Activated T-helper 2 cell treated with anti-CD3 and anti-CD28 coated beads, Interferon-gamma antibody, Interleukin-2, Interleukin-4, amounts not matched to agents 10 μg/mL and 5 μg/mL and 100 μg/mL, durations not matched to agents 14 hours and 24 hours and 36 hours (primary cell): ENCODE data around the gene FSTL4. TPM values are rescaled to one million over a fixed set of nuclear protein-coding genes. Genes with fewer than 3 reads are reported as not detected.

Experiments
- DNase-seq: peaks from one replicate; pipeline ENCODE4 v3.0.0; 2021; ENCODE audit warnings: low spot score
- H3K27ac Mint-ChIP-seq: one replicate; pipeline ENCODE4 v1.8.0; 2021; ENCODE audit warnings: mixed read lengths
- H3K27me3 Mint-ChIP-seq: one replicate; pipeline ENCODE4 v1.8.0; 2021; ENCODE audit warnings: low read depth, mixed read lengths
- H3K36me3 Mint-ChIP-seq: one replicate; pipeline ENCODE4 v1.8.0; 2021; ENCODE audit warnings: low read depth, mixed read lengths
- H3K4me1 Mint-ChIP-seq: one replicate; pipeline ENCODE4 v1.8.0; 2021; ENCODE audit warnings: low read depth, mixed read lengths
- H3K4me3 Mint-ChIP-seq: one replicate; pipeline ENCODE4 v1.8.0; 2021; ENCODE audit warnings: low read depth, mild to moderate bottlenecking, moderate library complexity, mixed read lengths
- H3K9me3 Mint-ChIP-seq: one replicate; pipeline ENCODE4 v1.8.0; 2021; ENCODE audit warnings: mixed read lengths
- intact Hi-C: fragments of 100-400 bp; cut with micrococcal nuclease; formaldehyde crosslinking; loops from one replicate; pipeline ENCODE4 v1.15.1; 2023
- total RNA-seq: library from RNA; stranded (reverse); gene quantifications from 2 replicates; pipeline ENCODE4 v1.2.3, GENCODE V29; 2022

The FSTL4 gene
- total RNA-seq, 1 donor from 2014 or later: 2.1 TPM

GRCh38 chr5:133324926-133325325 is 287.4 kb downstream of the FSTL4 start:
- intact Hi-C loops: no loop called here
- H3K4me3 Mint-ChIP-seq: no peak overlapping the region
- H3K27me3 Mint-ChIP-seq: no peaks in the 10 kb centered on the region
- H3K36me3 Mint-ChIP-seq: no peaks in the 10 kb centered on the region
- H3K27ac Mint-ChIP-seq: no peak overlapping the region
- no peaks in the 10 kb centered on the region for H3K9me3 Mint-ChIP-seq
- DNase-seq: no peak
- H3K4me1 Mint-ChIP-seq: peaks cover 8% of the 10 kb centered on the region

GRCh38 chr5:133323494-133324457 is 288.6 kb downstream of the FSTL4 start:
- no peak overlapping the region for H3K4me3 Mint-ChIP-seq
- no peaks in the 10 kb centered on the region for H3K27me3 Mint-ChIP-seq

GRCh38 chr5:133322743-133323142 is 289.6 kb downstream of the FSTL4 start:
- Mint-ChIP-seq H3K36me3 (no peaks in the 10 kb centered on the region), H3K27ac (no peak overlapping the region), H3K4me1 (peaks cover 8% of the 10 kb centered on the region), H3K4me3 (no peak overlapping the region), H3K9me3 (no peaks in the 10 kb centered on the region), H3K27me3 (no peaks in the 10 kb centered on the region)
- intact Hi-C loops: loop anchor here (2.0 kb wide), 1 partner anchor 76 kb away; no protein-coding TSS in a partner anchor
- no peak for DNase-seq

More at GRCh38 chr5:133323494-133324457, 288.6 kb downstream of the FSTL4 start:
- Mint-ChIP-seq H3K27ac (no peak overlapping the region), H3K36me3 (no peaks in the 10 kb centered on the region), H3K4me1 (peaks cover 8% of the 10 kb centered on the region), H3K9me3 (no peaks in the 10 kb centered on the region)
- intact Hi-C loops: loop anchor here (2.0 kb wide), 1 partner anchor 75 kb away; no protein-coding TSS in a partner anchor
- DNase-seq: no peak

GRCh38 chr5:133321833-133322420 is 290.4 kb downstream of the FSTL4 start:
- H3K27ac Mint-ChIP-seq: peak overlapping the region; percentile 39
- no peaks in the 10 kb centered on the region for H3K9me3 Mint-ChIP-seq
- H3K27me3 Mint-ChIP-seq: no peaks in the 10 kb centered on the region
- H3K4me3 Mint-ChIP-seq: no peak overlapping the region
- H3K4me1 Mint-ChIP-seq: peaks cover 8% of the 10 kb centered on the region
- intact Hi-C loops: loop anchor here (2.0 kb wide), 1 partner anchor 77 kb away; no protein-coding TSS in a partner anchor
- H3K36me3 Mint-ChIP-seq: no peaks in the 10 kb centered on the region
- DNase-seq: no peak

GRCh38 chr5:133321286-133321832 is 291.0 kb downstream of the FSTL4 start:
- Mint-ChIP-seq H3K9me3 (no peaks in the 10 kb centered on the region), H3K36me3 (no peaks in the 10 kb centered on the region), H3K4me1 (peaks cover 8% of the 10 kb centered on the region), H3K27ac (no peak overlapping the region), H3K27me3 (no peaks in the 10 kb centered on the region), H3K4me3 (no peak overlapping the region)
- no peak for DNase-seq
- intact Hi-C loops: no loop called here

GRCh38 chr5:133319905-133320520 is 292.3 kb downstream of the FSTL4 start:
- no peak overlapping the region for H3K27ac Mint-ChIP-seq
- H3K4me3 Mint-ChIP-seq: no peak overlapping the region
- H3K4me1 Mint-ChIP-seq: peaks cover 8% of the 10 kb centered on the region
- H3K36me3 Mint-ChIP-seq: no peaks in the 10 kb centered on the region
- no peaks in the 10 kb centered on the region for H3K9me3 Mint-ChIP-seq
- H3K27me3 Mint-ChIP-seq: no peaks in the 10 kb centered on the region
- DNase-seq: no peak
- intact Hi-C loops: no loop called here

GRCh38 chr5:133319244-133319643 is 293.1 kb downstream of the FSTL4 start:
- Mint-ChIP-seq H3K27ac (no peak overlapping the region), H3K4me1 (peaks cover 8% of the 10 kb centered on the region), H3K4me3 (no peak overlapping the region), H3K27me3 (no peaks in the 10 kb centered on the region), H3K36me3 (no peaks in the 10 kb centered on the region), H3K9me3 (no peaks in the 10 kb centered on the region)
- intact Hi-C loops: no loop called here
- no peak for DNase-seq

- no peaks in the 10 kb centered on the region for H3K9me3 Mint-ChIP-seq
- no peaks in the 10 kb centered on the region for H3K27me3 Mint-ChIP-seq
- intact Hi-C loops: no loop called here
- DNase-seq: no peak
- H3K27ac Mint-ChIP-seq: no peak overlapping the region
- H3K36me3 Mint-ChIP-seq: no peaks in the 10 kb centered on the region
- H3K4me1 Mint-ChIP-seq: peaks cover 8% of the 10 kb centered on the region
- no peak overlapping the region for H3K4me3 Mint-ChIP-seq
Observed at GRCh38 chr5:133317558-133317957, 294.8 kb downstream of the FSTL4 start.

- intact Hi-C loops: no loop called here
- no peaks in the 10 kb centered on the region for H3K9me3 Mint-ChIP-seq
- H3K27ac Mint-ChIP-seq: no peak overlapping the region
- H3K4me3 Mint-ChIP-seq: no peak overlapping the region
- H3K4me1 Mint-ChIP-seq: peaks cover 2% of the 10 kb centered on the region
- H3K27me3 Mint-ChIP-seq: no peaks in the 10 kb centered on the region
- no peak for DNase-seq
- H3K36me3 Mint-ChIP-seq: no peaks in the 10 kb centered on the region
Observed at GRCh38 chr5:133316346-133317343, 295.7 kb downstream of the FSTL4 start.

- no peaks in the 10 kb centered on the region for H3K27me3 Mint-ChIP-seq
- no peak overlapping the region for H3K4me3 Mint-ChIP-seq
- no peak overlapping the region for H3K27ac Mint-ChIP-seq
- no peaks in the 10 kb centered on the region for H3K4me1 Mint-ChIP-seq
- intact Hi-C loops: no loop called here
- H3K36me3 Mint-ChIP-seq: no peaks in the 10 kb centered on the region
- H3K9me3 Mint-ChIP-seq: no peaks in the 10 kb centered on the region
- DNase-seq: no peak
Observed at GRCh38 chr5:133314086-133314485, 298.3 kb downstream of the FSTL4 start.

- Mint-ChIP-seq H3K27me3 (no peaks in the 10 kb centered on the region), H3K9me3 (no peaks in the 10 kb centered on the region), H3K36me3 (no peaks in the 10 kb centered on the region), H3K4me3 (no peak overlapping the region), H3K4me1 (no peaks in the 10 kb centered on the region), H3K27ac (no peak overlapping the region)
- intact Hi-C loops: no loop called here
- no peak for DNase-seq
Observed at GRCh38 chr5:133311176-133311575, 301.2 kb downstream of the FSTL4 start.
